NB4 (cell line): ENCODE measurements around the gene NEO1.

Experiments
- CTCF ChIP-seq: IDR thresholded peaks from one replicate; pipeline ENCODE4 v1.5.1; 2012; ENCODE audit warnings: low read depth, low read length
- MAX ChIP-seq: IDR thresholded peaks from 2 replicates; pipeline ENCODE4 v1.6.1; 2011; ENCODE audit warnings: low read depth, low read length
- POLR2A ChIP-seq: IDR thresholded peaks from 2 replicates; pipeline ENCODE4 v1.6.1; 2011; ENCODE audit warnings: mild to moderate bottlenecking; ENCODE audit not compliant: insufficient read length; ENCODE audit errors: extremely low read depth

GRCh38 chr15:73212424-73212823, 160.2 kb downstream of the NEO1 start:
- TF ChIP-seq POLR2A (no peak), CTCF (no peak), MAX (no peak)
